BJ (cell line): ENCODE measurements around the gene CEP112. TPM values are rescaled to one million over a fixed set of nuclear protein-coding genes. Genes with fewer than 3 reads are reported as not detected.

Experiments
- CTCF ChIA-PET: fragments of 350-600 bp; formaldehyde crosslinking; extraction: SDS; loops from one replicate; lab custom pipeline; 2021; ENCODE audit warnings: antibody characterized with exemption, inconsistent platforms; lab: Yijun Ruan, JAX
- POLR2A ChIA-PET: fragments of 300-600 bp; sonication (Branson Sonifier 250); formaldehyde crosslinking; extraction: SDS; loops from one replicate; lab custom pipeline; 2021; ENCODE audit warnings: antibody characterized with exemption; lab: Charles Lee
- DNase-seq: peaks from one replicate; pipeline ENCODE4 v3.0.0-alpha.2; 2011; ENCODE audit warnings: low read depth
- H3K27me3 ChIP-seq: 2 replicates; pipeline ENCODE4 v1.6.0; 2011; ENCODE audit warnings: low read length; ENCODE audit not compliant: control insufficient read depth, insufficient read depth
- H3K36me3 ChIP-seq: 2 replicates; pipeline ENCODE4 v1.5.1; 2011; ENCODE audit warnings: low read length; ENCODE audit not compliant: control insufficient read depth, insufficient read depth
- H3K4me3 ChIP-seq: 2 replicates; pipeline ENCODE4 v1.5.1; 2011; ENCODE audit warnings: low read depth, mild to moderate bottlenecking, control low read depth, low read length
- CTCF ChIP-seq: IDR thresholded peaks from 2 replicates; pipeline ENCODE4 v1.5.1; 2011; ENCODE audit warnings: low read depth, mild to moderate bottlenecking, control low read depth, inconsistent platforms, low read length, moderate library complexity; ENCODE audit not compliant: insufficient read depth
- polyA plus RNA-seq: library from polyadenylated mRNA; depleted of rRNA; stranded (reverse); fragments of >200 nt; gene quantifications from 2 replicates; pipeline ENCODE4 v1.2.3, GENCODE V29; 2011

The CEP112 gene
- polyA plus RNA-seq, 1 experiment, result 3.3 TPM

GRCh38 chr17:65604070-65604469 lies 587.9 kb downstream of the CEP112 start:
- ChIA-PET POLR2A (no interaction called here), CTCF (no interaction called here)
- Histone ChIP-seq H3K36me3 (no peaks in the 10 kb centered on the region), H3K27me3 (no peaks in the 10 kb centered on the region), H3K4me3 (no peak overlapping the region)
- no peak for TF ChIP-seq CTCF
- no peak for DNase-seq

- no peak for TF ChIP-seq CTCF
- H3K36me3 ChIP-seq, result no peaks in the 10 kb centered on the region
- ChIA-PET CTCF (no interaction called here), POLR2A (no interaction called here)
- DNase-seq, result no peak
- no peaks in the 10 kb centered on the region for H3K27me3 ChIP-seq
- H3K4me3 ChIP-seq, result no peak overlapping the region
Measured at GRCh38 chr17:65601881-65602280, 590.1 kb downstream of the CEP112 start.

GRCh38 chr17:65601145-65601544 lies 590.8 kb downstream of the CEP112 start:
- Histone ChIP-seq H3K36me3 (no peaks in the 10 kb centered on the region), H3K4me3 (no peak overlapping the region), H3K27me3 (no peaks in the 10 kb centered on the region)
- DNase-seq, result no peak
- TF ChIP-seq CTCF, result no peak
- ChIA-PET CTCF (interaction anchor here (1.6 kb wide), 1 partner anchor 11 kb away, joined by 3 read pairs; no protein-coding TSS in a partner anchor), POLR2A (no interaction called here)

GRCh38 chr17:65600518-65600917 lies 591.4 kb downstream of the CEP112 start:
- ChIA-PET POLR2A (no interaction called here), CTCF (interaction anchor here (1.6 kb wide), 1 partner anchor 10 kb away, joined by 3 read pairs; no protein-coding TSS in a partner anchor)
- DNase-seq, result no peak
- H3K4me3 ChIP-seq, result no peak overlapping the region
- no peaks in the 10 kb centered on the region for H3K27me3 ChIP-seq
- no peak for TF ChIP-seq CTCF
- H3K36me3 ChIP-seq, result no peaks in the 10 kb centered on the region

GRCh38 chr17:65599650-65600049 lies 592.3 kb downstream of the CEP112 start:
- ChIA-PET CTCF (interaction anchor here (1.6 kb wide), 1 partner anchor 9 kb away, joined by 3 read pairs; no protein-coding TSS in a partner anchor), POLR2A (no interaction called here)
- DNase-seq, result no peak
- no peak for TF ChIP-seq CTCF
- H3K36me3 ChIP-seq, result no peaks in the 10 kb centered on the region
- H3K4me3 ChIP-seq, result no peak overlapping the region
- H3K27me3 ChIP-seq, result no peaks in the 10 kb centered on the region
